IPS-NIHi7 (cell line): ENCODE measurements around the gene TMEM59L.
A peak's percentile ranks its signal among the peaks of the same experiment; 100 is the strongest.

ENCODE experiments used
- DNase-seq: peaks from one replicate; pipeline ENCODE4 v3.0.0; 2012; ENCODE audit warnings: mixed read lengths; ENCODE audit errors: extremely low spot score

Gene TMEM59L

DNA sequence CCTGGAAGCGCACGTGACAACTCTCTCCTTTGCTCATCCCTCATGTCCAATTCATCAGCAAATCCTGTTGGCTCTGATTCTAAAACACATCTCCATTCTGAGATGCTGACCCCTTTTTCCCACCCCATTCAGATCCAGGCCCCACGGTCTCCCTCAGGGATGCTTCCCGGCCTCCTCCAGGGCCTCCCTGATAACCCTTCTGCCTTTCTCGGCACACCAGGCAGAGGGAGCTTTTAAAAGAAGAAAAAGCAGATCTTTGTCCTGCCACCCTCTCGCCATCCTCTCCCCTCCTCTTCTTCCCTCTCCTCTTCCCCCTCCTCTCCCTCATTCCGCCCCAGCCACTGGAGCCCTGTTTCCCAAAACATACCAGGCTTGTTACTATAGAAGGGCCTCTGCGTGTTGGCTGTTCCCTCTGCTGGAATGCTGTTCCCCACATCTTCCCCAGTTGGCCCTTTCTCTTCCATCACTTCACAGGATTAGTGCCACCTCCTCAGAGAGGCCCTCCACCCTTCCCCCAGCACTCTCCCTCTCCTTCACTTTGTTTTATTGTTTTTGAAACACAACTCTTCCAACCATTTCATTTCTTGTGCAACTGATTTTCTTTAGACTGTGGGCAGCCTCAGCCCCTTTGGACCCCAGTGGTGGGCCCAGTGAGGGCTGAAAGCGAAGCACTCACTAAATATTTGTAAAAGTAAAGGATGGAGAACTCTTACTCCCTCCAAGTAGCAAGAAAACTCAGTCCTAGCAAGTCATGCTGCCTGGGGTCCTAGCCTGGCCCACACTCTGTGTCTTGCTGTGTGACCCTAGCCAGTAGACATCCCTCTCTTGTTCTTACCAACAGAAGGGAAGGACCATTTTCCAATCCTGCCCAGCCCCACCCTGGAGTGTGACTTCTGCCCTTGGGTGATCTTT lies 3.6 kb upstream of the TMEM59L start:
- DNase-seq = no peak

DNA sequence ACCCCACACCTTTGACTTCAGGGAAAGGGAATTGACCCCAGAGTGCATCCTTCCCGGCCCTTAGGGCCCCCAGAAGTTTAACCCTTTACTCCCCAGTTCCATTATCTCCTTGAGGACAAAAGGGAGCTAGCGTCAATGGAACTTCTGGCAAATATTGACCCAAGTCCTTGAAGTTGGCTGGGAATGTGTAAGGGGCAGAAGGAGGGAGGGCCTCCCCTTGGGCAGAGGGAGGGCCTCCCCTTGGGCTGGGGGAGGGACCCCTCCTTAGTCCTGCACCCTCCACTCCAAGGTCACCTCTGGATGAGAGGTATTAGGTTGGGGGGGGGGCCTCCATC lies 3.0 kb upstream of the TMEM59L start:
- no peak for DNase-seq

DNA sequence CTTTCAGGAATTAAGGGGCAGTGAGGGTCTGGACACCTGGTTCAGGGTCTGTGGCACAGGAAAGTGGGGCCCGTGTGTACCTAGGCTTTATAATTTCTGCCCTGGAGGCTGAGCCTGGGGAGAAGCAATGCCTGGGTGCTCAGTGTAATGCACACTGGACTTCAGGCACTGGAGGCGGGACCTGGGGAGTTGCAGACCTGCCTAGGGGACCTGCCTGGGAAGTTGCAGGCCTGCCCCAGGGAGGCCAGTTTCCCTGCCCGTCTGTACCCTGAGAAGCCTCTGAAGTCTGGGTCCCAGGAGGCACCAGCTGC lies 2.5 kb upstream of the TMEM59L start:
- DNase-seq = no peak

DNA sequence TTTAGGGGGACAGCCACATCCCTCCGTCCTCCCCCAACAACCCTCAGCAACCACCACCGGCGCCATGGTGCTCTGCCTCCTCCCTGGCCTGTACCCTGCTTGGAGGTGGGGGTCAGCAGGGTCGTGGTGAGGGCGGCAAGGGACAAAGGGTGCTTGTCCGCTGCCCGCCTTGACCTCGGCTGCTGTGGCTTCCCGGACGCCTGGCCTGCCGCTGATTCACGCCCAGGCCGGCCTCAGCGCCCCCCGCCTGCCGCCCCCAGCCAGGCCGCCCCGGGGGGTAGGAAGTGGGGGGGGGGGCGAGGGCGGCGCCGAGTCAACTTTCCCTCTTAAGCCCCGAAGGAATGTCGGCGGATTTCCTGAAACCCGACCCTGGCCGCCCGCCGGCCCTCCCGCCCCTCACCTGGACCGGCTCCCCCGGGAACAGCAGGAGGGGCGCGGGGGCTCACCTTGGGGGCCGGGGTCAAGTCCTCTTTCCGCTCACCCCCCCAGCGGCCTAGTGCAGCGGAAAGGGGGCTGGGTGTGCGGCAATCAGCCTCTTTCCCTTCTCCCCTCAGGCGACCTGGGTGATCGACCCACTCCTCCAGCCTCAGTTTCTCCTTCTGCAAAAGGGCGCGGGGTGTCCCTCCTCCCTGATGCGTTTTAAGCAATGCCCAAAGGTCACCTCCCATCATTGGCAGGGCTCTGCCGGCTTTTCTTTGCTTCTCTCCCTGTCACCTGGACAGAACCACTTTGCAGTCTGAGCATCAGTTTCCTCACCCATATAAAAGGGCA lies 1.9 kb upstream of the TMEM59L start:
- peak; percentile 56 for DNase-seq

DNA sequence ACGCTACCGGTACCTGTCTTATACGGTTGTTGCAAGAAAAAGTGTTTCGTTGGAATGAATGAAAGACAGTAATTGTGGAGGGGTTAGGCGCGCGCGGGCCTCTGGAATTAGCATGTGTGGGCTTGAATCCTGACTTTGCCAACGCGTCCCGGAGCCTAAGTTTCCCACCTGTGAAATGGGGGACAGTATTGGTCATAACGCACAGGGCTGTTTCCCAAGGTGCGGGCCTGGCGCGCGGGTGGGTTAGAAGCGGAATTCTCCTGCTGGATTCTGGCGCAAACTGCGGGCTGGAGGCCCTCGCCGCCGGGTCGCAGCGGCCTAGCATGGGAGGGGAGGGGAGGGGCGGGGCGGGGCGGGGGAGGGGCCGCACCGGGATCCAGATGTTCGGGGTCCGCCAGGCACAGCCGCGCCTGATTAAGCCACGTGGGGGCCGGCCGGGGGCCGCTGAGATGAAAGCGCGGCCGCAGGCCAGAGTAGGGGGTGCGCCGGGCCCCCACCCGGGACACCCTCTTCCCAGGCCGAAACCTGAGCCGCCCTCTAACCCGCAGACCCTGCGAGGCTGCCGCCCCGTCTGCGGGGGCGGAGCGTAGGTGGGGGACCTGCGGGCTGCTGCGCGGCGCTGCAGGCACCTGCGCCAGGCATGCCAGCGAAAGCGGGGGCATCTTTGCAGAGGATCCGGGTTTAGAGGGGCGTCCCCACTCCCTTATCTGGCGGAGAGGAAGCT lies 1.2 kb upstream of the TMEM59L start:
- DNase-seq = peak; percentile 72

DNA sequence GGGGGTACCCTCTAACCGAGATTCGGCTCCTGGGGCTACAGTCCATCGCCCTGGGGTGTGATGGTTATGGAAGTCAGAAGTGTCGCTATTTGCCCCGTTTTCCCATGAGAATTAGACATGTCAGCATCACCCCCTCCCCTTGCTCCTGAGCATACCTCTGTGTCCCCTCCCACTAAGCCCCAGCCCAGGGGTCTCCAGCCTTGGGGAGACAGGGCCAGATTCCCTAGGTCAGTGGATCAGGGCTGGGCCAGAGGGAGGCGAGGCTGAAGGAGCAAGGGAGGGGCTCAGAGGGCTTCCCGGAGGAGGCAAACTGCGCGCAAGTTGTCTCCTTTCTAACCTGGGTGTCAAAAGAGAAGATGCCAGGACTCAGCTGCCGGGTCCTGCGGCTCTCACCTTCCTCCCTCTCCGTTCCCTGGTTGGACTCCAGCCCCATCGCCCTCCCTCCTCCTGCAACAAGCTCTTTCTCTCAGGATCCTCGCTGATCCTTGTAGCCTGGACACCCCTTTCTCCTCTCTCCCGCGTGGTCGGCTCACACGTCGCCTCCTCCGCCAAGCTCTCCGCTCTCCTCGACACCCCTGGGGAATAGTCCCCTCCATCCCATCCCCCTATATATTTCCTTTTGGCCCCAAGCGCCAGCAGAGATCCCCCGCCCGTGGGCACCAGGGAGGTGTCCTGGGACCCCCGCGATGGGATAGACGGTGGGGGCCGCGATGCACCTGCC lies 459 bp upstream of the TMEM59L start:
- DNase-seq = no peak

DNA sequence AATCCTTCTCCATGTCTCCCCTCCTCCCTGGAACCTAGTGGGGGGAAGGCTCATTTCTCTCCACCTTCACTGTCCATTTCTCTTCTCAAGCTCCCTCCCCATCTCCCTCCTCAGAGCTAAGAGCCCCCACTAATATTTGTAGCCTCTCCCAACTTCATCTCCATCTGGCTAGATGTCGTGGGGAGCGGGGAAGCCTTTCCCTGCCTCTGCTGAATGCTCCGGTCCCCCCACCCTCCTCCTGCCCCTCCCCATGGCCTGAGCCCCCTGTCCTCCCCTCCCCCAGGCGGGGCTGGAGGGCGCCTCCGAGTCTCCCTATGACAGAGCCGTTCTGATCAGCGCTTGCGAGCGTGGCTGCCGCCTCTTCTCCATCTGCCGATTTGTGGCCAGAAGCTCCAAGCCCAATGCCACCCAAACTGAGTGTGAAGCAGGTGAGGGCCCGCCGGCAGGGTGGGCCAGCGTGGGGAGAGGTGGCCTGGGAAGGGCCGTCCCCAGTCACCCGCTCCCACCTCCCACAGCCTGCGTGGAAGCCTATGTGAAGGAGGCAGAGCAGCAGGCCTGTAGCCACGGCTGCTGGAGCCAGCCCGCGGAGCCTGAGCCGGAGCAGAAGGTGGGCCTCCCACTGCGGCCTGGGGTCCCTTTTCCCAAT lies 1.0 kb downstream of the TMEM59L start:
- DNase-seq = no peak

DNA sequence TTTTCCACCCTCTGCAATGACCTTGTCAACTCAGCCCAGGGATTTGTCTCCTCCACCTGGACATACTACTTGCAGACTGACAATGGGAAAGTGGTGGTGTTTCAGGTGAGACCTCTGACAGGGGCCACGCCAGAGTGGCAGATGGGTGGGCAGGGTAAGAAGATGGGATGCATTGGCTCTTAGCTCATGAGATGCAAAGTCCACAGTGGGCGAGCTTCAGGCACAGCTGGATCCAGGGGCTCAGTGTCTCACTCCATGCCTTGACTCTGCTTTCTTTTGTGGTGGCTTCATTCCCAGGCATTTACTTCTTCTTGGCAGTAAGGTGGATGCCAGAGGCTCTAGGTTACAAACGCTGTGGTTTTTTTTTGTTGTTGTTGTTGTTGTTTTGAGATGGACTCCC lies 3.4 kb downstream of the TMEM59L start:
- DNase-seq = no peak

DNA sequence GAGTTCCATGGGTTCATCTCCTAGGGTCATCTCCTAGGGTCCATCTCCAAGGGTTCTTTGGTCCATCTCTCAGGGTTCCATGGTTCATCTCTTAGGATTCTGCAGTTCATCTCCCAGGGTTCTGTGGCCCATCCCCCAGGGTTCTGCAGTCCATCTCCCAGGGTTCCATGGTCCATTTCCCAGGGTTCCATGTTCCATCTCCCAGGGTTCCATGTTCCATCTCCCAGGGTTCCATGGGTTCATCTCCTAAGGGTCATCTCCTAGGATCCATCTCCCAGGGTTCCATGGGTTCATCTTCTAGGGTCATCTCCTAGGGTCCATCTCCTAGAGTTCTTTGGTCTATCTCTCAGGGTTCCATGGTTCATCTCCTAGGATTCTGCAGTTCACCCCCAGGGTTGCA lies 4.9 kb downstream of the TMEM59L start:
- no peak for DNase-seq

DNA sequence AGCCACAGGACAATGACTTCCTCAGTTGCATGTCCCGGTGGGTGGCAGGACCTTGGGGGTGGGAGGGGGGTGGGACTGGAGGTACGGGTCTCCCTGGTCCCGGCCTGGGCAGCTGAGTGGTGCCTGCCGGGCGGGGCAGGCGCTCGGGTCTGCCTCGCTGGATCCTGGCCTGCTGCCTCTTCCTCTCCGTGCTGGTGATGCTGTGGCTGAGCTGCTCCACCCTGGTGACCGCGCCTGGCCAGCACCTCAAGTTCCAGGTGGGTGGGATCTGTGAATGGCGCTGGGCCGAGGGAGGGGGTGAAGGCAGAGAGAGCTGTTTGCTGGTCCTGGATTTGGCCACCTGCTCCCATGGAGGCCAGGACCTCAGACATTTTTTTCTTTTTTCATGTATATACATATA lies 5.6 kb downstream of the TMEM59L start:
- DNase-seq = no peak

DNA sequence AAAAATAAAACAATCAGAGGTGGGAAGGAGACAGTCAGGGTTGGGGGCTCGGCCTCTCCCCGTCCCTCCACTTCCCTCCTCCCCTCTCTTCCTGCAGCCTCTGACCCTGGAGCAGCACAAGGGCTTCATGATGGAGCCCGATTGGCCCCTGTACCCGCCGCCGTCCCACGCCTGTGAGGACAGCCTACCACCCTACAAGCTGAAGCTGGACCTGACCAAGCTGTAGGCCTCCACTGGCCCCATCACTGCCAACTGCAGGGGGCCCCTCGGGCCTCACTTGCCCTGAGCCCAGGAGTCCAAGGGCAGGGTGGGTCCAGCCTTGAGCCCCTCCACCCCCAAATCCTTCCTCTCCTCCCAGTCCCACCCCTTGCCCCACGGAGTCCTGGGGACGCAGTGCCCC lies 7.6 kb downstream of the TMEM59L start:
- DNase-seq = no peak

DNA sequence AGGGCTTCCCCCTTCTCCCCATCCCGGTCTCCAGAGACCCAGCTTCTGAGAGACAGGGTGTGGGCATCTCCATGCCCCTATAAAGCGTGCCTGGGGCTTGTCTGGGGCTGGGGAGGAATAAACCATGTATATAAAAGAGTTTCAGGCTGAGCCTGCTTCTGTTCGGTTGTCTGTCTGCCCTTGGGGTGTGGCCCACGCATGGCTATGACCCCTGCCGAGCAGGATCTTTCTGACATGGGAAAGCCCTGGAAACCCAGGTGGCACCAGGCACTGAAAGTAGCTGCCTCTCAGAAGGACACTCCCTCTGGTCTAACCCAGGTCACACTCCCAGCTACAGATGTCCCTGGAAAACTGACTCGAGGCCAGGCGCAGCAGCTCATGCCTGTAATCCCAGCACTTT lies 8.2 kb downstream of the TMEM59L start:
- DNase-seq = no peak

DNA sequence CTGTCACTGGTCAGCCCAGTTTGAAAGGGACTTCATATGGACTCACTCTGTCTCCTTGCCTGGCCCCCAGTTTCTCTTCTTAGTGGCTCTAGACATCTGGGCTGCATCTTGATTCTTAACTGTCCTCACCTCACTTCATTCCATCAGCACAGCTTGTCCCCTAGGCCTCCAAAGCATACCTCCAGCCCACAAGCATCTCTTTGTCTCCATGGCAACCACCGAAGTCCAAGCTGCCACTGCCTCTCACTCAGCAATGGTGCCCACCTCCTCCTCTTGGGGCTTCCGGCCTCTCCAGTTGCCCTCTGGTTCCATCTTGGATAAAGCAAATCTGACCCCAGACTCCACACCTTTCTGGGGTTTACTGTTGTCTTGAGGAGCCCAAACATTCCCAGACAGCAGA lies 14.2 kb downstream of the TMEM59L start:
- DNase-seq = no peak

DNA sequence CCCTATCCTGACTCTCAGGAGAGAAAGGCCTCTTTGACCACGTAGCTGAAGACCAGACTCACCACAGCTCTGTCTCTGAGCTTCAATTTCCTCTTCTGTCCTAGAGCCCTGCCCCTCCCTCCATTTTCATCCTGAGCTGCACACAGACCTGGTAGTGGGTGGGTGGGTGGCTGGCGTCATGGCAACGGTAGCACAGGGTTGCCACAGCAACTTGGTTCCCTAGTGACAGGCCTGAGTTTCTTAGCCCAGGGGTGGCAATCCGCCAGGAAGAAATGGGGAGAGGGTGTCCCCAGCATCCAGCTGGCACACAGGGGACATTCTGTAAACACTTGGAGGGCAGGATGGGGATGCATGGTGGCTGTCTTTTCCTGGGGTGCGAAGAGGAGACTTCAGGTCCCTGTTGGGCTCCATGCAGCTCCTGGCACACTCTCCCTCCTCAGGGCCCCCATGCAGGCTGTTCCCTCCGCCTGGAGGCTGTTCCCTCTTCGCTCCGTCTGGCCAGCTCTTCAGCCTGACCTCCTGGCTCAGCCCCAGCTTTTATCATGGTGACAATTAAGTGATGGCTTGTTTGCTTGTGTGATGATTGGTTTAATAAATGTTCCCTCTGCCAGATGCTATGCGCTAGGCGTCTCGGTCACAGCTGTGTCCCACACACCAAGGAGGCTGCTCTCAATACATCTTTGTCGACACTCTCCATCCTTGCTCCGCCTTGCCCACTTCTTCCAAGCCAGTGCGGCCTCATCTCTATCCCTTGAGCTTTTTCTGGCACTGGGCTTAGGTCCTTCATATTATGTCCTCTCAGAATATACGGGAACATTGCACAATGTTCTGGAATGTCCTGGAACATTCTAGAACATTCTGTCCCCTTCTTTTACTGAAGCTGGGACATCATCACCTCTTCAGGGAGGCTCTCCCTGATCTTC lies 16.8 kb downstream of the TMEM59L start:
- no peak for DNase-seq

DNA sequence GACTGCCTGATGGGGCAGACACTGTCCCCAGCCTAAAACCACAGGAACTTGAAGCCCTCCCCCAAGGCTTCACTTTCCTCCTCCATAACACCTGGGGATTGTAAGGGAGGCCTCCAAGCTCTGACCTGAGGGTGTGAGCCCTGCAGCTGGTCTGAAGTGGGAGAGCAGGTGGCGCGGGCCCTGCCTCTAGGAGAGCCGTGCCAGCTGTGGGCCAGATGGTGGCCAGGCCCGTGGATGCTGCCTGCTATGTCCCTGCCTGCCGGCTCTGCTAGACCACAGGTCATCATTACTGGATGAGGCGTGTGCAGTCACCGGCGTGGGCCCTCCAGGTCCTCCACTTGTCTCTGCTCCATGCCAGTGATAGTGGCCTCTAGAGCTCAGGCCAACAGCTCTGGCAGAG lies 20.7 kb downstream of the TMEM59L start:
- DNase-seq = no peak

DNA sequence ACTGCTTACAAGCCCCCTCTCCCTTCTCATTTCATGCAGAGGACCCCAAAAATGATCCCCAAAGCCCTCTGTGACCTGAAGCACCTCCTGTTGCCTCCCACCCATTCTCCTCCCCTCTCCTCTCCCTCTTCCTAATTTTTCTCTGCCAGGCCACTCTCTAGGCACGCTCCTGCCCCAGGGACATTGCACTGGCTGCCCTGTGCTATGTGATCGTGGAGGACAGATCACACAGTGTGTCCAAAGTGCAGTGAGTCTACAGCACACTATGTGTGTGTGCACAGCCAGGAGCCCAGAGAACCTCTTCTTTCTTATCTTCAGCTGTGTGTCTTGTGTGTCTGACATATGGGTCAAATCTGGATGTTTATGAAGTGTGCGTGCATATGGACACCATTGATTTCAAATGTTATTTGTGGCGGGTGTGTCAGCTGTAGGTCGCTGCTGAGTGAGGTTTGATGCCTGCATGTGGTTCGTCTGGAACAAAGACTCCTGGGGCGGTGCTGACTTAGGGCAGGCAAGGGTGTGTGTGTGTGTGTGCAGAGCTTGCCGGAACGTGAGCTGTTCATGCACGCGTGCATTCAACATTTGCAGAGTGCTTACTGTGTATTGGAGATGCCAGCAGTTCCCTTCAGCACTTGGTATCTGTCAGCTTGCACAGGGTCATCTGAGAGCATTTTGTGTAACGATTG lies 22.1 kb downstream of the TMEM59L start:
- DNase-seq = no peak

DNA sequence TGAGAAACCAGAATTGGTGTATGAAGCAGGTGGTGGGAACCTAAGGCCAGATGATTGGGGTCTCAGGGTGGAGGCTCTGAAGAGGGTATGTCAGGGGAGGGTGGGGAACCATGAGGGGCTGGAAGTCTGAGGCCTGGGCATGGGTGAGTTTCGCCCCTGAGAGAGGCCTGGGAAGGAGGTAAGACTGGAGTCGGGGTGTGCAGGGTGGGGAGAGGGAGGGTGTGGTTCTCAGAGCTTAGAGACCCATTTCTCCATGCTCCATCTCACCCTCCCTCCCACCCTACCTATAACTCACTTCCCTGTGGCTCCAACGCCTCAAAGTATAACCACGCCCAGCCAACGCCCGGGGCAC lies 23.1 kb downstream of the TMEM59L start:
- no peak for DNase-seq

DNA sequence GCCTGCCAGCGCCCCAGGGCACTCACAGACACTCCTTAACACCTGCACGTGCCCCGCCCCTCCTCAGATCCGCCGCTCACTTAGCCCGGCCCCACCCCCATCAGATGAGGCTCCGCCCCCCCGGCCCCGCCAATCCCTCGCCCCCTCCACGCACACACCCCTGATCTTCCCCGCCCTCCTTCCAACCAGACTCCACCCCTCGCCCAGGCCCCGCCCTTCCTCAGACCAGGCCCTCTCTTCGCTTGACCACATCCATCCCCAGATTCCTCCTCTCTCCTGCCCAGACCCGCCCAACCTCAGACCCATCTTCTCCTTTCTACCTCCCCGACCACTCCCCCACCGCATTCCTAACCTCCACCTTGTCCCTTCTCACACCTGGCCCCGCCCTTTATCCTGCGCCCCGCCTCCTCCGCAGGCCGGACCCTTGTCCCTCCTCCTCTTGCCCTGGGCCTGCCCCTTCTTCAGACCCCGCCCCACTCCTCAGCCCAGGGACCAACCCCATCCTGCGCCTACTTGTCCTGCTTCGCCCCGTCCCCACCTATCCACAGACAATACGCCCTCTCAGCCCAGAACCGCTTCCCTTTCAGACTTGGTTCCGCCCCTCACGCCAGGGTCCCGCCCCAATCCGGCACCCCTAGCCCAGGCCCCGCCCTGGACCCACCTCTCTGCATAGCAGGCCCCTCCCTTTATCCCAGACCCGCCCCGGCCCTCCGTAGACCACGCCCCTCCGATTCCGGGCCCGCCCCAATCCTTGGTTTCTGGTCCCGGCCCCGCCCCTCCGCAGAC lies 23.7 kb downstream of the TMEM59L start:
- peak; percentile 97 for DNase-seq

DNA sequence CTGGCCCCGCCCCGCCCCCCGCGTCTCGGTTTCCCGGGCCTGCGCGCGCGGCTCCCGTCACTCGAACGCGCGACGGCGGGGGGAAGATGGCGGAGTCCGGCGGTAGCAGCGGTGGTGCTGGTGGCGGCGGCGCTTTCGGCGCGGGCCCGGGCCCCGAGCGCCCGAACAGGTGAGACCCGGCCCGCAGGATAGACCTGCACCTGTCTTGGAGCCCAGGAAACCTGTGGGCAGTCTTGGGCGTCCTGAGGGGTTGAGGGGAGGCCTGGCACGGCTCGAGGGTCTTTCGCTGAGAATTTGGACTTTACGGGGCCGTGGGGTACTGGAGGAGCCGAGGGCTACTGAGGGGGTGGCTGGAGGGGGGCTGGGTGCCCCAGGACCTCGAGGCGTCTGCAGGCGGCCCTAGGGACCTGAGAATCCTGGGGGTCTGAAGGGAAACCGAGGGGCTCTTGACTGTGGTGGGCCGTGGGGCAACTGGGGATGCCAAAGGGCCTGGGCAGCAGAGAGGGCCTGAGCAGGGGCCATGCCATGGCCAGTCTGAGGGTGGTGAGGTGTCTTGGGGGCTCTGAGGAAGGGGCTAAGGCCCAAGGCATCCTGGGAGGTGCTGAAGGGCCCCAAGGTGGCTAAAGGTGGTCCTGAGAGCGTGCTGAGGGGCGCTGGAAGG lies 24.4 kb downstream of the TMEM59L start, which contains the start of gene KLHL26:
TSS of gene KLHL26 (plus strand) at position 60 of the 661 bp plus-strand sequence. CDS start at position 87, 27 bp downstream.
- no peak for DNase-seq
